Neural progenitor cell (in vitro differentiated cells): ENCODE data around the gene PHF19. TPM values are rescaled to one million over a fixed set of nuclear protein-coding genes. Genes with fewer than 3 reads are reported as not detected.

Source experiments
- DNase-seq: peaks from one replicate; pipeline ENCODE4 v3.0.0-alpha.2; 2016; ENCODE audit warnings: low spot score
- H2AFZ ChIP-seq: fragments of 200-600 bp; sonication (generic); replicated peaks from 2 replicates; pipeline ENCODE4 v1.6.1; 2016; ENCODE audit warnings: antibody characterized with exemption
- H3F3A ChIP-seq: fragments of 200-600 bp; sonication (generic); 2 replicates; pipeline ENCODE4 v1.6.1; 2016; ENCODE audit warnings: antibody characterized with exemption, low read depth
- H3K27ac ChIP-seq: fragments of 200-600 bp; sonication (generic); 2 replicates; pipeline ENCODE4 v1.5.1; 2016; ENCODE audit warnings: mild to moderate bottlenecking
- H3K27me3 ChIP-seq: fragments of 200-600 bp; sonication (generic); 2 replicates; pipeline ENCODE4 v1.6.1; 2016; ENCODE audit warnings: mild to moderate bottlenecking, moderate library complexity
- H3K36me3 ChIP-seq: fragments of 200-600 bp; sonication (generic); 2 replicates; pipeline ENCODE4 v1.5.1; 2016
- H3K4me1 ChIP-seq: fragments of 200-600 bp; sonication (generic); 2 replicates; pipeline ENCODE4 v1.6.1; 2016; ENCODE audit warnings: mixed run types
- H3K4me2 ChIP-seq: fragments of 200-600 bp; sonication (generic); 2 replicates; pipeline ENCODE4 v1.6.1; 2016
- H3K4me3 ChIP-seq: fragments of 200-600 bp; sonication (generic); 2 replicates; pipeline ENCODE4 v1.5.1; 2016
- H3K79me2 ChIP-seq: fragments of 200-600 bp; sonication (generic); 2 replicates; pipeline ENCODE4 v1.6.1; 2016; ENCODE audit warnings: low read depth
- H3K9ac ChIP-seq: fragments of 200-600 bp; sonication (generic); 2 replicates; pipeline ENCODE4 v1.6.1; 2016
- H3K9me3 ChIP-seq: fragments of 200-600 bp; sonication (generic); 2 replicates; pipeline ENCODE4 v1.5.1; 2016; ENCODE audit warnings: low read depth
- H4K20me1 ChIP-seq: fragments of 200-600 bp; sonication (generic); 2 replicates; pipeline ENCODE4 v1.6.1; 2016; ENCODE audit warnings: low read depth
- H3K27ac Mint-ChIP-seq: 3 replicates; pipeline ENCODE4 v1.8.0; 2021; ENCODE audit warnings: mixed read lengths
- H3K27me3 Mint-ChIP-seq: 2 replicates; pipeline ENCODE4 v1.8.0; 2022; ENCODE audit warnings: low read depth, mild to moderate bottlenecking, inconsistent platforms, moderate library complexity, mixed read lengths; ENCODE audit not compliant: insufficient read depth
- H3K36me3 Mint-ChIP-seq: 3 replicates; pipeline ENCODE4 v1.8.0; 2021; ENCODE audit warnings: mixed read lengths
- H3K4me1 Mint-ChIP-seq: 3 replicates; pipeline ENCODE4 v1.8.0; 2021; ENCODE audit warnings: mixed read lengths
- H3K4me3 Mint-ChIP-seq: 3 replicates; pipeline ENCODE4 v1.8.0; 2021; ENCODE audit warnings: mild to moderate bottlenecking, moderate library complexity, mixed read lengths
- H3K9me3 Mint-ChIP-seq: 3 replicates; pipeline ENCODE4 v1.8.0; 2020; ENCODE audit warnings: mixed read lengths
- CTCF ChIP-seq: fragments of 200-600 bp; sonication (generic); IDR thresholded peaks from 2 replicates; pipeline ENCODE4 v1.5.1; 2017; ENCODE audit warnings: antibody characterized with exemption, mild to moderate bottlenecking
- EZH2 ChIP-seq: fragments of 200-600 bp; sonication (generic); IDR thresholded peaks from 2 replicates; pipeline ENCODE4 v1.6.1; 2017; ENCODE audit warnings: antibody characterized with exemption, mild to moderate bottlenecking, moderate library complexity
- EZH2phosphoT487 ChIP-seq: fragments of 200-600 bp; sonication (generic); IDR thresholded peaks from 2 replicates; pipeline ENCODE4 v1.6.1; 2017; ENCODE audit warnings: antibody characterized with exemption
- total RNA-seq: library from RNA; depleted of rRNA; stranded (reverse); fragments of >200 nt; gene quantifications from 2 replicates; pipeline ENCODE4 v1.2.3, GENCODE V29; 2015; ENCODE audit warnings: low replicate concordance

PHF19 gene
- total RNA-seq, 1 donor from 2014 or later = 45.1 TPM

- H3K4me1 Mint-ChIP-seq = peaks cover 16% of the 10 kb centered on the region
- Histone ChIP-seq H3K4me2 (no peak overlapping the region), H3K27ac (no peak overlapping the region), H3K4me3 (no peak overlapping the region), H3K4me1 (peaks cover 29% of the 10 kb centered on the region), H3K9me3 (no peaks in the 10 kb centered on the region), H3K79me2 (no peaks in the 10 kb centered on the region), H3F3A (peaks cover 13% of the 10 kb centered on the region), H4K20me1 (no peaks in the 10 kb centered on the region), H3K36me3 (no peaks in the 10 kb centered on the region), H3K9ac (no peak overlapping the region), H3K27me3 (no peaks in the 10 kb centered on the region), H2AFZ (no peak overlapping the region)
- no peak for DNase-seq
- TF ChIP-seq CTCF (no peak), EZH2phosphoT487 (no peak)
- H3K4me3 Mint-ChIP-seq = no peak overlapping the region
- H3K36me3 Mint-ChIP-seq = no peaks in the 10 kb centered on the region
- H3K27me3 Mint-ChIP-seq = peaks cover 3% of the 10 kb centered on the region
- H3K9me3 Mint-ChIP-seq = no peaks in the 10 kb centered on the region
- no peak overlapping the region for H3K27ac Mint-ChIP-seq
Measured at GRCh38 chr9:120850315-120850714, 26.7 kb downstream of the PHF19 start.

DNA sequence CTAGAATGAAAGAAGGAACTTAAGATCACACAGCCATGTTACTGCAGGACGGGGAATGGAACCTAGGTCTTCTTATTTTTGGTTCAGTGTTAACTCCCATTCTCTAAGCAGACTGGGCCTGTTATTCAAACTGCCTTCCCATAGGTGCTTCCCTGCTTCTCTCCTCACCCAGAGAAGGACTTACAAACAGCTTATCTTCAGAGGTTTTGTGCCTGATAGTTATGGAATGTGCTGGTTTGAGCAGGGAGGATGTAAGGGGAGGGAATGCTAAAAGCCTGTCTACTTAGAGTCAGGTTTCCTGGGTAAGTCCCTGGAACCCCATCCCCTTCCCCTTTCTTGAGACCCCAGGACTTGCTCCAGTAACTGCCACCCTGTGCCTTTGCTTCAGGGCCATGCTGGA lies 30.1 kb downstream of the PHF19 start:
- DNase-seq = no peak
- Histone ChIP-seq H3F3A (peaks cover 6% of the 10 kb centered on the region), H3K4me1 (peaks cover 15% of the 10 kb centered on the region), H3K9me3 (no peaks in the 10 kb centered on the region), H4K20me1 (no peaks in the 10 kb centered on the region), H3K9ac (no peak overlapping the region), H3K79me2 (no peaks in the 10 kb centered on the region), H3K27me3 (no peaks in the 10 kb centered on the region), H3K4me2 (peak overlapping the region; percentile 16), H3K27ac (no peak overlapping the region), H2AFZ (peak overlapping the region; percentile 57), H3K4me3 (no peak overlapping the region), H3K36me3 (no peaks in the 10 kb centered on the region)
- peaks cover 3% of the 10 kb centered on the region for H3K9me3 Mint-ChIP-seq
- H3K4me1 Mint-ChIP-seq = peaks cover 6% of the 10 kb centered on the region
- peaks cover 3% of the 10 kb centered on the region for H3K36me3 Mint-ChIP-seq
- H3K27me3 Mint-ChIP-seq = peaks cover 6% of the 10 kb centered on the region
- TF ChIP-seq CTCF (no peak), EZH2 (no peak), EZH2phosphoT487 (no peak)
- no peak overlapping the region for H3K27ac Mint-ChIP-seq
- H3K4me3 Mint-ChIP-seq = no peak overlapping the region

DNA sequence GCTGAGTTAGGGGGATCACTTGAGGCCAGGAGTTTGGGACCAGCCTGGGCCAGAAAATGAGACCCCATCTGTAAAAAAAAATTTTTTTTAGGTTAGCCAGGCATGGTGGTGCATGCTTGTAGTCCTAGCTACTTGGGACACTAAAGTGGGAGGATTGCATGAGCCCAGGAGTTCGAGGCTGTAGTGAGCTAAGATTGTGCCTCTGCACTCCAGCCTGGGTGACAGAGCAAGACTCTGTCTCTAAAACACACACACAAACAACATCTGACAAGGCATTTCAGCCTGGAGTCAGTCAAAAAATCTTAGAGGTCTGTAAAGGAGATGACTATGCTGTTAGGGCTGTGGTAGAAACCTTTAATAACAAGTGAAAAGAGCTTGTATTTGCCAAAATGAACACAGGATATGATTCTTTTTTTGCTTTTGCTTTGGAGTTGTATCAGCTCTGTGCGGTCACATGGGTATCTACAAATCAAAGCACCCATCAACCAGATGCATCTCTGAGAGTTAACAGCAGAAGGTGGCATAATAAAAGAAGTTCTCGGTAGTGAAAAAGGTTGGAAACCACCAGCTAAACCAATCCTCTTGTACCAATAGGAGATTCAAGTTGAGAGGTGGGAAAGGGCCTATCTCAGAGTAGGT lies 30.6 kb downstream of the PHF19 start:
- Histone ChIP-seq H3K27me3 (no peaks in the 10 kb centered on the region), H3K9ac (no peak overlapping the region), H2AFZ (peak overlapping the region; percentile 57), H3K4me2 (no peak overlapping the region), H3K27ac (no peak overlapping the region), H3K9me3 (no peaks in the 10 kb centered on the region), H4K20me1 (no peaks in the 10 kb centered on the region), H3K79me2 (no peaks in the 10 kb centered on the region), H3F3A (peaks cover under 1% of the 10 kb centered on the region), H3K36me3 (no peaks in the 10 kb centered on the region), H3K4me1 (peaks cover 10% of the 10 kb centered on the region), H3K4me3 (no peak overlapping the region)
- DNase-seq = no peak
- H3K4me1 Mint-ChIP-seq = peaks cover 2% of the 10 kb centered on the region
- TF ChIP-seq CTCF (no peak), EZH2phosphoT487 (no peak), EZH2 (no peak)
- H3K4me3 Mint-ChIP-seq = no peak overlapping the region
- no peak overlapping the region for H3K27ac Mint-ChIP-seq
- peaks cover 8% of the 10 kb centered on the region for H3K36me3 Mint-ChIP-seq
- peaks cover 3% of the 10 kb centered on the region for H3K9me3 Mint-ChIP-seq
- H3K27me3 Mint-ChIP-seq = peaks cover 6% of the 10 kb centered on the region
